Measurements from ENCODE around the gene RNF167.

- no peak for TF ChIP-seq CTBP1 (IDR thresholded peaks at IDR 0.05; ENCODE audit: borderline replicate concordance)
- no peak for TF ChIP-seq L3MBTL2 (conservative IDR thresholded peaks at IDR 0.05)
- no peak for TF ChIP-seq SP1 (IDR thresholded peaks at IDR 0.05)
- no peak for TF ChIP-seq FOXM1 (IDR thresholded peaks at IDR 0.05; ENCODE audit: borderline replicate concordance)
- no peak for TF ChIP-seq PKNOX1 (IDR thresholded peaks at IDR 0.05)
- TF ChIP-seq FOXK2 (IDR thresholded peaks at IDR 0.05) = no peak
- TF ChIP-seq ELF4 (IDR thresholded peaks at IDR 0.05) = no peak
- no peak for TF ChIP-seq ZNF384 (IDR thresholded peaks at IDR 0.05)
- no peak for TF ChIP-seq ARNT (IDR thresholded peaks at IDR 0.05)
- TF ChIP-seq BHLHE40 (IDR thresholded peaks at IDR 0.05; ENCODE audit: borderline replicate concordance) = no peak
- no peak for TF ChIP-seq FOXA1 (IDR thresholded peaks at IDR 0.05)
Observed at GRCh38 chr17:4897198-4897687, 42.8 kb upstream of the RNF167 start.

All from HEK293T (cell line).